Measurements from ENCODE around the gene PRR35.

GRCh38 chr16:592518-593306 lies 32.5 kb downstream of the PRR35 start:
- TF ChIP-seq CTCF (IDR thresholded peaks at IDR 0.05) (no peak), POLR2A (IDR thresholded peaks at IDR 0.05) (no peak)
